BE2C (cell line): Measurements from ENCODE around the gene RAI14. TPM values are rescaled to one million over a fixed set of nuclear protein-coding genes. Genes with fewer than 3 reads are reported as not detected.
A peak's percentile ranks its signal among the peaks of the same experiment; 100 is the strongest.

Experiments used
- DNase-seq: peaks from one replicate; pipeline ENCODE4 v3.0.0-alpha.2; 2020
- H3K27me3 ChIP-seq: fragments of 250-450 bp; sonication (Bioruptor Pico); 2 replicates; pipeline ENCODE4 v1.5.1; 2020; ENCODE audit warnings: mild to moderate bottlenecking
- H3K36me3 ChIP-seq: fragments of 250-450 bp; sonication (Bioruptor Pico); 2 replicates; pipeline ENCODE4 v1.5.1; 2020; ENCODE audit warnings: mild to moderate bottlenecking
- H3K4me1 ChIP-seq: fragments of 250-450 bp; sonication (Bioruptor Pico); 2 replicates; pipeline ENCODE4 v1.5.1; 2020
- H3K4me3 ChIP-seq: 2 replicates; pipeline ENCODE4 v1.5.1; 2011; ENCODE audit warnings: low read depth, low read length
- H3K9me3 ChIP-seq: fragments of 250-450 bp; sonication (Bioruptor Pico); 2 replicates; pipeline ENCODE4 v1.5.1; 2020
- polyA plus RNA-seq: library from polyadenylated mRNA; unstranded; fragments of >200 nt; gene quantifications from one replicate; pipeline ENCODE4 v1.2.1, GENCODE V29; 2012; ENCODE audit warnings: low read depth, missing spikeins; ENCODE audit not compliant: insufficient read length, insufficient read depth
- TF ChIP-seq, protein P1 (sequence below): IDR thresholded peaks from 2 replicates; pipeline ENCODE4 v1.5.1; 2012; ENCODE audit warnings: mild to moderate bottlenecking, low read depth, low read length

RAI14 gene
- polyA plus RNA-seq: 0.76 TPM

DNA sequence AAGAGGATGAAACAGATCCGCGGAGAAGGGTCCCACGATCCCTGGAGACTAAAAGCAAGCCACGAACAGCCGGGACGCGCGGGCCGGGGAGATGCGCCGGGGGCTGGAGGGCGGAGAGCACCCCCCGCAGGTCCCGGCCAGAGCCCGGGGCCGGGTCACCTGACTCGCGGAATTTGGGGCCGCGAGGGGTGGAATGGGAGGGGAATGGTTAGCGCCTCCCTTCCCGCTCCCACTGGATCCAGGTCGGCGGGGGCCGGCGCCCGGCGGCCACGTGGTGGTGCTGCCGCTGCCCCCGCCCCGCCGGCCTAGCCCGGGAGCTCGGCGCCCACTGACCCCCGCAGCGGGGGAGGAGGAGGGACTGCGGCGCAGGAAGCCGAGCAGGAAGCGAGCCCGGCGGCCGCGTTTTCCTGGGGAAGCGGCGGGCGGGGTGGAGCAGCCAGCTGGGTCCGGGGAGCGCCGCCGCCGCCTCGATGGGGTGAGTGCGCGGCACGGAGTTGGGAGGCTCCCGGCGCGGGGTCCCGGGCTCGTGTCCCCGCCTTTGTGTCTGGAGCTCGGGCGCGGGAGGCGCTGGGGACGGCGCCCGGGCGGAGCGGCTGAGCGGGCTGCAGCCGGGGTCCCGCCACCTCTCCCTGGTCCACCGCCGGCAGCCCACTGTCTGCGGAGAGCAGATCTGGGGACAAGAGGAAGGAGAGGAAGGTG is at the start of gene RAI14:
Gene RAI14 (plus strand): TSS at position 328 of the 699 bp plus-strand sequence. CDS start 30,592 bp downstream, outside the sequence.
- TF ChIP-seq, protein P1, sequence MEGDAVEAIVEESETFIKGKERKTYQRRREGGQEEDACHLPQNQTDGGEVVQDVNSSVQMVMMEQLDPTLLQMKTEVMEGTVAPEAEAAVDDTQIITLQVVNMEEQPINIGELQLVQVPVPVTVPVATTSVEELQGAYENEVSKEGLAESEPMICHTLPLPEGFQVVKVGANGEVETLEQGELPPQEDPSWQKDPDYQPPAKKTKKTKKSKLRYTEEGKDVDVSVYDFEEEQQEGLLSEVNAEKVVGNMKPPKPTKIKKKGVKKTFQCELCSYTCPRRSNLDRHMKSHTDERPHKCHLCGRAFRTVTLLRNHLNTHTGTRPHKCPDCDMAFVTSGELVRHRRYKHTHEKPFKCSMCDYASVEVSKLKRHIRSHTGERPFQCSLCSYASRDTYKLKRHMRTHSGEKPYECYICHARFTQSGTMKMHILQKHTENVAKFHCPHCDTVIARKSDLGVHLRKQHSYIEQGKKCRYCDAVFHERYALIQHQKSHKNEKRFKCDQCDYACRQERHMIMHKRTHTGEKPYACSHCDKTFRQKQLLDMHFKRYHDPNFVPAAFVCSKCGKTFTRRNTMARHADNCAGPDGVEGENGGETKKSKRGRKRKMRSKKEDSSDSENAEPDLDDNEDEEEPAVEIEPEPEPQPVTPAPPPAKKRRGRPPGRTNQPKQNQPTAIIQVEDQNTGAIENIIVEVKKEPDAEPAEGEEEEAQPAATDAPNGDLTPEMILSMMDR: no peak
- Histone ChIP-seq H3K36me3 (no peaks in the 10 kb centered on the region), H3K27me3 (peaks cover 56% of the 10 kb centered on the region), H3K4me1 (no peaks in the 10 kb centered on the region), H3K4me3 (peak within 1 kb of the TSS; percentile 53), H3K9me3 (no peaks in the 10 kb centered on the region)
- DNase-seq: peak; percentile 47

DNA sequence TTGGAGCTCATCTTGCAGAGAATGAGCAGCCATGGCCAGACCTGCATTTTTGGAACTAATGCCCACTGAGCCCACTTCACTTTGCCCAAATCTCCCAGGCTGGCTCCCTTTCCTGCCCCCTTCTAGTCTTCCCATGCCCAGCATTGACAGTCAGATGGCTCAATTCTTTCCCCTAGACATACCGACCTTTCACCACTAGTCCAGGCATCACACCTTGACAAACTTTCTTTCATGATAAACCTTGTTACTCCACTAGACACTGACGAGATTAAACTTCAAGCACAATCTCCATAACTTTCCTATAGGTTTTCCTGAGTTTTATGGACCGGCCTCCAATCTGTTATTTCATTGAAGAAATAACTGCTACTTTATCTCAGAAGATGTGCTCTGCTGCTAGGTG is 47.8 kb upstream of the RAI14 start:
- Histone ChIP-seq H3K4me1 (no peaks in the 10 kb centered on the region), H3K36me3 (no peaks in the 10 kb centered on the region), H3K27me3 (no peaks in the 10 kb centered on the region; the same call in 1 of the 2 replicates), H3K4me3 (no peak overlapping the region), H3K9me3 (no peaks in the 10 kb centered on the region)
- TF ChIP-seq, protein P1: no peak
- DNase-seq: no peak

DNA sequence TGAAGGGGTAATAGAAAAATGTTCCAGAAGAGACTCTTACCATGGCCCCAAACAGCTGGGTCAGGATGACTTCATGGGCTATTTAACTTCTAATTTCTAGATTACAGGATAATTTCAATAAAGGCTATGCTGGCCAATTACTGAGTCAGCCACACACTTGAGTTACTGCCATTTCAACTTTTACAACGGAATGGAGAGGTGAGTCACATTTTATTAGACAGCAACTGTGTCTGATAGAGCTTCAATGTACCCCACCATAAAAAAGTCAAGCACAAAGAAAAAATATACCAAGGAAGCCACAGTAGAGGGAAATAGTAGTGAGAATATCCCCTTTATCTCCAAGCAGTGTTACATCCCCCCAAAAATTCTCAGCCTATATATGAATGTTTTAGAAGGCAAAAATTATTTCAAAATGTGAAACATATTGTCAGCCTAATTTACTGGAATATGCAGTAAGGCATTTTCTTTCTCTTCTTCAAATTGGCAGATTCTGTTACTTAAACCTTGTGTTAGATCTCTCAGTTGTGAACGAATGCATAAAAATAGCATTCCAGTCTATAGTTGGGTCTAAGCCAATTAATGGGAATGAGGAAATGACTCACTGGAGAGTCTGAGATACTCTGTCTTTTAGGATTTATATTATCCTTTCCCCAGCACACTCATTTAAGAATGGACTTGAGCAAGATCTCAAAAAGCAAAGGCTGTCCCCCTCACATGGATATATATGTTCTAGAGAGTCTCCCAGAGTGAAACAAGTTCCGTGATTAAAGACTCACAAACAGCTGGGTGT is 47.1 kb upstream of the RAI14 start:
- H3K27me3 ChIP-seq: no peaks in the 10 kb centered on the region; the same call in 1 of the 2 replicates
- no peak for DNase-seq
- no peaks in the 10 kb centered on the region for H3K9me3 ChIP-seq
- no peaks in the 10 kb centered on the region for H3K4me1 ChIP-seq
- H3K4me3 ChIP-seq: no peak overlapping the region
- H3K36me3 ChIP-seq: no peaks in the 10 kb centered on the region
- TF ChIP-seq, protein P1: no peak

DNA sequence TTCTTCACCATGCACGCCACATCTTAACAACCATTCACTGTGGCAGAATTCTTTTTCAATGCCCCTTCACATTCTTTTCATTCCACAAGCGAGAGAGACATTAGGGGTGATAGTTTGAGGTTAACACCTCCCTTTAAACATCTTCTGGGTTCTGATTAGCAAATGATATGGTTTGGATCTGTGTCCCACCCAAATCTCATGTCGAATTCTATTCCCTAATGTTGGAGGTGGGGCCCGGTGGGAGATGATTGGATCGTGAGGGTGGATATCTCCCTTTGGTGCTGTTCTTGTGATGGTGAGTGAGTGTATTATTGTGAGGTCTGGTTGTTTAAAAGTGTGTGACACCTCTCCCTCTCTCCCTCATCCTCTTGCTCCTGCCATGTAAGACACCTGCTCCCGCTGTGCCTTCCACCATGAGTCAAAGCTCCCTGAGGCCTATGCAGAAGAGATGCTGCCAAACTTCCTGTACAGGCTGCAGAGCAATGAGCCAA is 46.1 kb upstream of the RAI14 start:
- H3K9me3 ChIP-seq: no peaks in the 10 kb centered on the region
- H3K4me3 ChIP-seq: no peak overlapping the region
- TF ChIP-seq, protein P1: no peak
- no peaks in the 10 kb centered on the region for H3K36me3 ChIP-seq
- no peaks in the 10 kb centered on the region; the same call in 1 of the 2 replicates for H3K27me3 ChIP-seq
- no peak for DNase-seq
- no peaks in the 10 kb centered on the region for H3K4me1 ChIP-seq

DNA sequence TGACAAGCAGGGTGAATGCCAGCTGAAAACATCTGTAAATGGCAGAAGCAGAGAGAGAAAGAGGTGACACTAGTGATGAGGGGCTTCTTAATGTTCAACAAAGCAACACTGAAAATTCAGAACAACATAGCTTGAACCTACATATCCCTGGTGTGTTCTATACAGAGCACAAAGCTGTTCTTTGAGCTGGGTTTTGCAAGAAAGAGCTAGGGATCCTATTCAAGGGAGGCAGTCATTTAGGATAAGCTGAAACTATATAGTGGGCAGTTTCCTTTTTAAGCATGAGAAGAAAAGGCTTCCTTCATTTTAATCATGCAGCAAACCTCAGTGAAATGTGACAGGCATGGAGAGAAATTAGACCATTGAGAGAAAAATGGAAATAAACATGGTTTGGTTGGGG is 45.6 kb upstream of the RAI14 start:
- H3K36me3 ChIP-seq: no peaks in the 10 kb centered on the region
- no peak for DNase-seq
- H3K9me3 ChIP-seq: no peaks in the 10 kb centered on the region
- TF ChIP-seq, protein P1: no peak
- no peak overlapping the region for H3K4me3 ChIP-seq
- H3K4me1 ChIP-seq: no peaks in the 10 kb centered on the region
- no peaks in the 10 kb centered on the region; the same call in 1 of the 2 replicates for H3K27me3 ChIP-seq
